ENCODE results near the gene AKAP13. TPM values are rescaled to one million over a fixed set of nuclear protein-coding genes. Genes with fewer than 3 reads are reported as not detected.

AKAP13 gene
- total and polyA plus RNA-seq, 2 of the 13 experiments (the other 11 are each of a cell fraction or from before 2014, with no cell fraction given): 6.7 to 27.1 TPM

DNA sequence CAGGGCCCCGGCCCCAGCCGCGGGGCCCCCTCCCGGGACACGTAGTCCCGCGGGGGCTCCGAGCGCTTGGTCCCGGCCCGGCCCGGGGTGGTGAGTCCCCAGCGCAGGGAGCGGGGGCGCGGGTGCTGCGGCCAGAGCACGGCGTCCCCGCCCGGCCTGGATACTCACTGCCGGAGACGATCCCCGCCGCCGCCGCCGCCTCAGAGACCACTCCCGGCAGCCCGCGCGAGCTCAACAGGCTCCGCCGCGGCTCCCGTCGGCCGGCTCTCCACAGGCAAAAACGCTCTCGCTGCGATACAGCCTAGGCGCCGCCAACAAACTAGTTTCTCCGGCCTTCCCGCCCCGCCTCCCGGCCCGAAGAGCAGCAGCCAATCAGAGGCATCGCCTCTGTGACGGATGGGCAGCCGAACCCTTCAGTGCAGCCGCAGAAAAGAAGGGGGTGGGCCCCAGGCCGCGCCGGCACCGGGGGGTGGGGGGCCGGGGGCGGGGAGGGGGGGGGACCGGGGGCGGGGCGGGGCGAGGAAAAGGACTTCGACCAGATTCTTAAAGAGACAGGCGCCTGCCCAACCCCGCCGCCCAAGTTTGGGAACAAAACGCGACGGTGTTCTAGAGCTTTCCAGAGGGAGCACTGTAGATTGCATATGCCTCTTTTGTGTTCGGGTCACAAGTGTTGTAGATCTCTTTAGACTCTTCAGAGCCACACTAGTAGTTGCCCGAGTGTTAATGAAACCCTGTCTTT is 414.4 kb downstream of the AKAP13 start, which contains the start of gene KLHL25 (continued):
- TF ChIP-seq, protein P1, sequence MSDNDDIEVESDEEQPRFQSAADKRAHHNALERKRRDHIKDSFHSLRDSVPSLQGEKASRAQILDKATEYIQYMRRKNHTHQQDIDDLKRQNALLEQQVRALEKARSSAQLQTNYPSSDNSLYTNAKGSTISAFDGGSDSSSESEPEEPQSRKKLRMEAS (IDR thresholded peaks at IDR 0.05): peak; percentile 48; the same call in 1 of the 2 replicates
- TF ChIP-seq TBX3 (IDR thresholded peaks at IDR 0.05; ENCODE audit: borderline replicate concordance) (no peak), MEF2D (CRISPR knock-in tag; IDR thresholded peaks at IDR 0.05) (no peak), SP4 (CRISPR knock-in tag; IDR thresholded peaks at IDR 0.05) (peak; percentile 71; the same call in 1 of the 2 replicates), ZNF720 (CRISPR knock-in tag; IDR thresholded peaks at IDR 0.05) (no peak), KLF12 (CRISPR knock-in tag; IDR thresholded peaks at IDR 0.05; ENCODE audit: borderline replicate concordance) (no peak), ARNT2 (CRISPR knock-in tag; IDR thresholded peaks at IDR 0.05; ENCODE audit: low read depth) (no peak; the same call in 1 of the 2 replicates)
- TF ChIP-seq, protein P2, sequence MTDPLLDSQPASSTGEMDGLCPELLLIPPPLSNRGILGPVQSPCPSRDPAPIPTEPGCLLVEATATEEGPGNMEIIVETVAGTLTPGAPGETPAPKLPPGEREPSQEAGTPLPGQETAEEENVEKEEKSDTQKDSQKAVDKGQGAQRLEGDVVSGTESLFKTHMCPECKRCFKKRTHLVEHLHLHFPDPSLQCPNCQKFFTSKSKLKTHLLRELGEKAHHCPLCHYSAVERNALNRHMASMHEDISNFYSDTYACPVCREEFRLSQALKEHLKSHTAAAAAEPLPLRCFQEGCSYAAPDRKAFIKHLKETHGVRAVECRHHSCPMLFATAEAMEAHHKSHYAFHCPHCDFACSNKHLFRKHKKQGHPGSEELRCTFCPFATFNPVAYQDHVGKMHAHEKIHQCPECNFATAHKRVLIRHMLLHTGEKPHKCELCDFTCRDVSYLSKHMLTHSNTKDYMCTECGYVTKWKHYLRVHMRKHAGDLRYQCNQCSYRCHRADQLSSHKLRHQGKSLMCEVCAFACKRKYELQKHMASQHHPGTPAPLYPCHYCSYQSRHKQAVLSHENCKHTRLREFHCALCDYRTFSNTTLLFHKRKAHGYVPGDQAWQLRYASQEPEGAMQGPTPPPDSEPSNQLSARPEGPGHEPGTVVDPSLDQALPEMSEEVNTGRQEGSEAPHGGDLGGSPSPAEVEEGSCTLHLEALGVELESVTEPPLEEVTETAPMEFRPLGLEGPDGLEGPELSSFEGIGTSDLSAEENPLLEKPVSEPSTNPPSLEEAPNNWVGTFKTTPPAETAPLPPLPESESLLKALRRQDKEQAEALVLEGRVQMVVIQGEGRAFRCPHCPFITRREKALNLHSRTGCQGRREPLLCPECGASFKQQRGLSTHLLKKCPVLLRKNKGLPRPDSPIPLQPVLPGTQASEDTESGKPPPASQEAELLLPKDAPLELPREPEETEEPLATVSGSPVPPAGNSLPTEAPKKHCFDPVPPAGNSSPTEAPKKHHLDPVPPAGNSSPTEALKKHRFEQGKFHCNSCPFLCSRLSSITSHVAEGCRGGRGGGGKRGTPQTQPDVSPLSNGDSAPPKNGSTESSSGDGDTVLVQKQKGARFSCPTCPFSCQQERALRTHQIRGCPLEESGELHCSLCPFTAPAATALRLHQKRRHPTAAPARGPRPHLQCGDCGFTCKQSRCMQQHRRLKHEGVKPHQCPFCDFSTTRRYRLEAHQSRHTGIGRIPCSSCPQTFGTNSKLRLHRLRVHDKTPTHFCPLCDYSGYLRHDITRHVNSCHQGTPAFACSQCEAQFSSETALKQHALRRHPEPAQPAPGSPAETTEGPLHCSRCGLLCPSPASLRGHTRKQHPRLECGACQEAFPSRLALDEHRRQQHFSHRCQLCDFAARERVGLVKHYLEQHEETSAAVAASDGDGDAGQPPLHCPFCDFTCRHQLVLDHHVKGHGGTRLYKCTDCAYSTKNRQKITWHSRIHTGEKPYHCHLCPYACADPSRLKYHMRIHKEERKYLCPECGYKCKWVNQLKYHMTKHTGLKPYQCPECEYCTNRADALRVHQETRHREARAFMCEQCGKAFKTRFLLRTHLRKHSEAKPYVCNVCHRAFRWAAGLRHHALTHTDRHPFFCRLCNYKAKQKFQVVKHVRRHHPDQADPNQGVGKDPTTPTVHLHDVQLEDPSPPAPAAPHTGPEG (CRISPR knock-in tag; IDR thresholded peaks at IDR 0.05): no peak
- TF ChIP-seq, protein P3, sequence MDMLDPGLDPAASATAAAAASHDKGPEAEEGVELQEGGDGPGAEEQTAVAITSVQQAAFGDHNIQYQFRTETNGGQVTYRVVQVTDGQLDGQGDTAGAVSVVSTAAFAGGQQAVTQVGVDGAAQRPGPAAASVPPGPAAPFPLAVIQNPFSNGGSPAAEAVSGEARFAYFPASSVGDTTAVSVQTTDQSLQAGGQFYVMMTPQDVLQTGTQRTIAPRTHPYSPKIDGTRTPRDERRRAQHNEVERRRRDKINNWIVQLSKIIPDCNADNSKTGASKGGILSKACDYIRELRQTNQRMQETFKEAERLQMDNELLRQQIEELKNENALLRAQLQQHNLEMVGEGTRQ (IDR thresholded peaks at IDR 0.05; ENCODE audit: low read depth, low read length): no peak
- TF ChIP-seq, protein P3 (CRISPR knock-in tag; IDR thresholded peaks at IDR 0.05; ENCODE audit: borderline replicate concordance): no peak
- TF ChIP-seq, protein P4, sequence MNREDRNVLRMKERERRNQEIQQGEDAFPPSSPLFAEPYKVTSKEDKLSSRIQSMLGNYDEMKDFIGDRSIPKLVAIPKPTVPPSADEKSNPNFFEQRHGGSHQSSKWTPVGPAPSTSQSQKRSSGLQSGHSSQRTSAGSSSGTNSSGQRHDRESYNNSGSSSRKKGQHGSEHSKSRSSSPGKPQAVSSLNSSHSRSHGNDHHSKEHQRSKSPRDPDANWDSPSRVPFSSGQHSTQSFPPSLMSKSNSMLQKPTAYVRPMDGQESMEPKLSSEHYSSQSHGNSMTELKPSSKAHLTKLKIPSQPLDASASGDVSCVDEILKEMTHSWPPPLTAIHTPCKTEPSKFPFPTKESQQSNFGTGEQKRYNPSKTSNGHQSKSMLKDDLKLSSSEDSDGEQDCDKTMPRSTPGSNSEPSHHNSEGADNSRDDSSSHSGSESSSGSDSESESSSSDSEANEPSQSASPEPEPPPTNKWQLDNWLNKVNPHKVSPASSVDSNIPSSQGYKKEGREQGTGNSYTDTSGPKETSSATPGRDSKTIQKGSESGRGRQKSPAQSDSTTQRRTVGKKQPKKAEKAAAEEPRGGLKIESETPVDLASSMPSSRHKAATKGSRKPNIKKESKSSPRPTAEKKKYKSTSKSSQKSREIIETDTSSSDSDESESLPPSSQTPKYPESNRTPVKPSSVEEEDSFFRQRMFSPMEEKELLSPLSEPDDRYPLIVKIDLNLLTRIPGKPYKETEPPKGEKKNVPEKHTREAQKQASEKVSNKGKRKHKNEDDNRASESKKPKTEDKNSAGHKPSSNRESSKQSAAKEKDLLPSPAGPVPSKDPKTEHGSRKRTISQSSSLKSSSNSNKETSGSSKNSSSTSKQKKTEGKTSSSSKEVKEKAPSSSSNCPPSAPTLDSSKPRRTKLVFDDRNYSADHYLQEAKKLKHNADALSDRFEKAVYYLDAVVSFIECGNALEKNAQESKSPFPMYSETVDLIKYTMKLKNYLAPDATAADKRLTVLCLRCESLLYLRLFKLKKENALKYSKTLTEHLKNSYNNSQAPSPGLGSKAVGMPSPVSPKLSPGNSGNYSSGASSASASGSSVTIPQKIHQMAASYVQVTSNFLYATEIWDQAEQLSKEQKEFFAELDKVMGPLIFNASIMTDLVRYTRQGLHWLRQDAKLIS (CRISPR knock-in tag; IDR thresholded peaks at IDR 0.05): no peak
- TF ChIP-seq, protein P5, sequence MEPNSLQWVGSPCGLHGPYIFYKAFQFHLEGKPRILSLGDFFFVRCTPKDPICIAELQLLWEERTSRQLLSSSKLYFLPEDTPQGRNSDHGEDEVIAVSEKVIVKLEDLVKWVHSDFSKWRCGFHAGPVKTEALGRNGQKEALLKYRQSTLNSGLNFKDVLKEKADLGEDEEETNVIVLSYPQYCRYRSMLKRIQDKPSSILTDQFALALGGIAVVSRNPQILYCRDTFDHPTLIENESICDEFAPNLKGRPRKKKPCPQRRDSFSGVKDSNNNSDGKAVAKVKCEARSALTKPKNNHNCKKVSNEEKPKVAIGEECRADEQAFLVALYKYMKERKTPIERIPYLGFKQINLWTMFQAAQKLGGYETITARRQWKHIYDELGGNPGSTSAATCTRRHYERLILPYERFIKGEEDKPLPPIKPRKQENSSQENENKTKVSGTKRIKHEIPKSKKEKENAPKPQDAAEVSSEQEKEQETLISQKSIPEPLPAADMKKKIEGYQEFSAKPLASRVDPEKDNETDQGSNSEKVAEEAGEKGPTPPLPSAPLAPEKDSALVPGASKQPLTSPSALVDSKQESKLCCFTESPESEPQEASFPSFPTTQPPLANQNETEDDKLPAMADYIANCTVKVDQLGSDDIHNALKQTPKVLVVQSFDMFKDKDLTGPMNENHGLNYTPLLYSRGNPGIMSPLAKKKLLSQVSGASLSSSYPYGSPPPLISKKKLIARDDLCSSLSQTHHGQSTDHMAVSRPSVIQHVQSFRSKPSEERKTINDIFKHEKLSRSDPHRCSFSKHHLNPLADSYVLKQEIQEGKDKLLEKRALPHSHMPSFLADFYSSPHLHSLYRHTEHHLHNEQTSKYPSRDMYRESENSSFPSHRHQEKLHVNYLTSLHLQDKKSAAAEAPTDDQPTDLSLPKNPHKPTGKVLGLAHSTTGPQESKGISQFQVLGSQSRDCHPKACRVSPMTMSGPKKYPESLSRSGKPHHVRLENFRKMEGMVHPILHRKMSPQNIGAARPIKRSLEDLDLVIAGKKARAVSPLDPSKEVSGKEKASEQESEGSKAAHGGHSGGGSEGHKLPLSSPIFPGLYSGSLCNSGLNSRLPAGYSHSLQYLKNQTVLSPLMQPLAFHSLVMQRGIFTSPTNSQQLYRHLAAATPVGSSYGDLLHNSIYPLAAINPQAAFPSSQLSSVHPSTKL (CRISPR knock-in tag; IDR thresholded peaks at IDR 0.05): no peak
